Measurements from ENCODE around the gene TAC3. TPM values are rescaled to one million over a fixed set of nuclear protein-coding genes. Genes with fewer than 3 reads are reported as not detected.

TAC3 gene
- total and polyA plus RNA-seq, 2 of the 8 experiments (the other 6 are each of a cell fraction or from before 2014, with no cell fraction given) = 9.7 to 45.3 TPM

DNA sequence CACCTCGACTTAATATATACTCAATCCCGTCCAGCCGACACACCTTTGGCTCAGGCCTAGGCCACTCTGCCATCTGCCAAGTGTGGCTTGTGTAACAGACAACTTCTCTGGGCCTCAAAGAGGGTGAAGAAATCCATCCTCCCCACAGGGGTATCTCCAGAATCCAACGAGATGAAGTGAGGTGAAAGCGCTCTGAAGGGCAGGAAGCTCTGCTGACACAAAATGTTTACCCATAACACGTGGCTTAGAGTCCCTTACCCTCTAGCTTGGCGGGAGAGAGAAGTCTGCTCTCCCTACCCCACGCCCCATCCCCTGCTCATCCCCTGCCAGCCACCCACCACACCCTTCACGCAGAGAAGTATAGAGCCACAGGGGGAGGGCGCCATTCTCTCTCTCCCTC, 23.0 kb downstream of the TAC3 start:
- Histone ChIP-seq H3K27ac (ENCODE audit: low read depth, low read length) (no peak overlapping the region), H3K4me1 (replicated peaks in 1 of 4; ENCODE audit: control insufficient read depth in 3 of 4, insufficient read depth in 4 of 4, low read length in 3 of 4) (peaks cover 0 to 3% (median under 1%) of the 10 kb centered on the region in 4 experiments; a peak in 2 of 7 replicates)
- TF ChIP-seq, protein P1, sequence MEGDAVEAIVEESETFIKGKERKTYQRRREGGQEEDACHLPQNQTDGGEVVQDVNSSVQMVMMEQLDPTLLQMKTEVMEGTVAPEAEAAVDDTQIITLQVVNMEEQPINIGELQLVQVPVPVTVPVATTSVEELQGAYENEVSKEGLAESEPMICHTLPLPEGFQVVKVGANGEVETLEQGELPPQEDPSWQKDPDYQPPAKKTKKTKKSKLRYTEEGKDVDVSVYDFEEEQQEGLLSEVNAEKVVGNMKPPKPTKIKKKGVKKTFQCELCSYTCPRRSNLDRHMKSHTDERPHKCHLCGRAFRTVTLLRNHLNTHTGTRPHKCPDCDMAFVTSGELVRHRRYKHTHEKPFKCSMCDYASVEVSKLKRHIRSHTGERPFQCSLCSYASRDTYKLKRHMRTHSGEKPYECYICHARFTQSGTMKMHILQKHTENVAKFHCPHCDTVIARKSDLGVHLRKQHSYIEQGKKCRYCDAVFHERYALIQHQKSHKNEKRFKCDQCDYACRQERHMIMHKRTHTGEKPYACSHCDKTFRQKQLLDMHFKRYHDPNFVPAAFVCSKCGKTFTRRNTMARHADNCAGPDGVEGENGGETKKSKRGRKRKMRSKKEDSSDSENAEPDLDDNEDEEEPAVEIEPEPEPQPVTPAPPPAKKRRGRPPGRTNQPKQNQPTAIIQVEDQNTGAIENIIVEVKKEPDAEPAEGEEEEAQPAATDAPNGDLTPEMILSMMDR (IDR thresholded peaks at IDR 0.05; ENCODE audit: control extremely low read depth in 1 of 3, insufficient read depth in 1 of 3, low read depth in 1 of 3, low read length in 3 of 3) = peak in 1 of 3 experiments; percentile 1; a peak in 1 of 4 replicates

More for the DNA sequence above, 23.0 kb downstream of the TAC3 start:
- H2BK15ac ChIP-seq (ENCODE audit: low read length) = no peak overlapping the region
- FAIRE-seq = no peak
- H3K79me1 ChIP-seq (ENCODE audit: low read depth, low read length) = peaks cover 2% of the 10 kb centered on the region; the same call in 1 of the 2 replicates
- H3K4me3 ChIP-seq (ENCODE audit: extremely low read depth in 1 of 4, insufficient read depth in 2 of 4, low read depth in 3 of 4, low read length in 4 of 4) = no peak overlapping the region
- no peak overlapping the region for H2AFZ ChIP-seq (ENCODE audit: low read length)
- H2BK120ac ChIP-seq (replicated peaks; ENCODE audit: low read depth, low read length) = no peak overlapping the region
- DNase-seq (ENCODE audit: low read depth in 1 of 2, low spot score in 2 of 2) = peak in 1 of 2 experiments; percentile 37
- H3K36me3 ChIP-seq (ENCODE audit: control insufficient read depth in 2 of 4, insufficient read depth in 4 of 4, low read length in 3 of 4) = no peaks in the 10 kb centered on the region; a peak in 1 of 8 replicates
- no peaks in the 10 kb centered on the region for H3K9me3 ChIP-seq (ENCODE audit: insufficient read depth in 2 of 2, low read depth in 1 of 2, low read length in 1 of 2)
- H4K5ac ChIP-seq (ENCODE audit: insufficient read length, low read depth, low read length) = no peak overlapping the region
- H2AK5ac ChIP-seq (ENCODE audit: low read depth, low read length) = no peak overlapping the region
- H2BK5ac ChIP-seq (ENCODE audit: low read depth, low read length) = no peak overlapping the region
- H3K56ac ChIP-seq (replicated peaks; ENCODE audit: insufficient read length, low read depth, low read length) = no peak overlapping the region
- ChIA-PET CTCF (ENCODE audit: partially characterized antibody) (interaction anchor here (0.7 to 5.5 kb wide), 12 partner anchors 10 to 239 kb away, joined by 3 to 59 read pairs (median 5); partner anchors contain the start of genes HSD17B6, STAT6 and ZBTB39), POLR2A (ENCODE audit: partially characterized antibody) (interaction anchor here (0.7 to 1.7 kb wide), 6 partner anchors 12 to 268 kb away, joined by 3 to 6 read pairs (median 4); partner anchors contain the start of gene NACA)
- H3K4me2 ChIP-seq (ENCODE audit: insufficient read depth in 1 of 2, low read depth in 2 of 2, low read length in 2 of 2) = no peak overlapping the region
- H3K23ac ChIP-seq (ENCODE audit: insufficient read length) = no peak overlapping the region
- peaks cover 0 to 2% of the 10 kb centered on the region in 2 experiments for H4K20me1 ChIP-seq (replicated peaks in 1 of 2; ENCODE audit: control insufficient read depth in 1 of 2, insufficient read depth in 2 of 2, low read length in 2 of 2)
- no peaks in the 10 kb centered on the region for H3K23me2 ChIP-seq (ENCODE audit: low read depth, low read length)
- no peak overlapping the region for H4K91ac ChIP-seq (replicated peaks; ENCODE audit: insufficient read length, low read length)
- H3K14ac ChIP-seq (ENCODE audit: insufficient read length) = no peak overlapping the region
- H4K8ac ChIP-seq (ENCODE audit: extremely low read depth, insufficient read depth, low read length) = no peak overlapping the region
- no peak overlapping the region for H3K4ac ChIP-seq (replicated peaks; ENCODE audit: insufficient read length, low read depth, low read length)
- H2BK20ac ChIP-seq (ENCODE audit: low read length) = no peak overlapping the region
- no peak overlapping the region for H2BK12ac ChIP-seq (ENCODE audit: low read depth, low read length)
- H3K79me2 ChIP-seq (ENCODE audit: control insufficient read depth in 1 of 2, insufficient read depth in 2 of 2, low read length in 2 of 2) = peaks cover 0 to 4% of the 10 kb centered on the region in 2 experiments; a peak in 1 of 4 replicates
- WGBS, 2 experiments (ENCODE audit: extremely low coverage in 1 of 2, insufficient coverage in 1 of 2, insufficient read length in 1 of 2, insufficient replicate concordance in 2 of 2, low coverage in 1 of 2, low lambda C conversion rate in 2 of 2, missing lambda C conversion rate in 1 of 2) = 80% methylated on average over 8 of the region's 10 CpGs; no CpG with 5 or more reads in 1 of the 2 experiments
- H3K9ac ChIP-seq (replicated peaks in 1 of 4; ENCODE audit: extremely low read depth in 1 of 4, low read depth in 3 of 4, low read length in 3 of 4) = no peak overlapping the region
- H3K18ac ChIP-seq (ENCODE audit: extremely low read depth, low read length) = no peak overlapping the region; the same call in 1 of the 2 replicates
- no peaks in the 10 kb centered on the region for H3K27me3 ChIP-seq (replicated peaks in 1 of 4; ENCODE audit: control insufficient read depth in 3 of 4, extremely low read depth in 1 of 4, insufficient read depth in 3 of 4, low read length in 3 of 4)

Data from H1 (cell line).